ENCODE measurements around the gene ABT1.

DNA sequence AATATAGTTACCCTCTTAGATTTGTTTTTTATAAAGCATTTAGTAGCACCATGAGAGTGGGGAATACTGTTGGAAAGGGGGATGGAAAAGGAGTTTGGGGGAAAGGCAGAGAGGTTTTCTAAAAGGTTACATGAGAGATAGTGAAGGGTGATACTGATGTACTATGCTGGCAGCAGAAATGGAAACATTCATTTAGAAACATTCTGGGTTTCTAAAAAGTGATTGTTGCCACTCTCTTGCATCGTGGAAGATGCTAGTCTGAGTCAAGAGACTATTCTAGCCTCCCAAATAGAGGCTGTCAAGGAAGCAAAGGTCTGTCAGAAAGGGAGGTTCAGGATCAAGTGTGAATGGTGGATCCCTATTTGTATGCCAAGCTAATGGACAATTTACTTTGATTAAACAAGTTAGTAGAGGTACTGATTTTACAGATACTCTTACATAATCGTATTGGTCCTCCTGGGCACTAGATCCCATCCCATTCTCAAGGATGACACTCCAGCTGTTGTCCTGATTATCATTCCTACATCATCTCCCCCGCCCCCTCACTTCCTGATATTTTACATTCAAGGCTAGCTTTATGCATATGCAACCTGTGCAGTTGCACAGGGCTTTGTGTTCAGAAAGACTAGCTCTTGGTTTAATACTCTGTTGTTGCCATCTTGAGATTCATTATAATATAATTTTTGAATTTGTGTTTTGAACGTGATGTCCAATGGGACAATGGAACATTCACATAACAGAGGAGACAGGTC, 15.4 kb upstream of the ABT1 start:
- TF ChIP-seq EZH2 (IDR thresholded peaks at IDR 0.05; ENCODE audit: low read length, missing control alignments), result no peak
- no peak for TF ChIP-seq CTCF (conservative IDR thresholded peaks at IDR 0.05 in 1 of 2, IDR thresholded peaks at IDR 0.05 in 1 of 2; ENCODE audit: low read depth in 1 of 2, low read length in 2 of 2)

Measured in fibroblast of lung (primary cell).